Measurements from ENCODE around the gene HAPLN2.

HAPLN2 gene

GRCh38 chr1:156646738-156647211 lies 27.6 kb downstream of the HAPLN2 start:
- no peak for DNase-seq

GRCh38 chr1:156647351-156647750 lies 28.1 kb downstream of the HAPLN2 start:
- DNase-seq = no peak

GRCh38 chr1:156648496-156648895 lies 29.3 kb downstream of the HAPLN2 start:
- no peak for DNase-seq

- no peak for DNase-seq
These were observed 29.7 kb downstream of the HAPLN2 start for GRCh38 chr1:156648951-156649350.

- peak; percentile 57 for DNase-seq
These were observed 33.1 kb downstream of the HAPLN2 start for GRCh38 chr1:156652131-156652991.

GRCh38 chr1:156652992-156653355 lies 33.8 kb downstream of the HAPLN2 start:
- DNase-seq = no peak

GRCh38 chr1:156654700-156655099 lies 35.5 kb downstream of the HAPLN2 start:
- no peak for DNase-seq

- DNase-seq = no peak
These were observed 36.1 kb downstream of the HAPLN2 start for GRCh38 chr1:156655151-156655903.

- DNase-seq = no peak
These were observed 36.8 kb downstream of the HAPLN2 start for GRCh38 chr1:156655904-156656516.

GRCh38 chr1:156656806-156657740 lies 37.9 kb downstream of the HAPLN2 start:
- DNase-seq = peak; percentile 89

- no peak for DNase-seq
These were observed 38.6 kb downstream of the HAPLN2 start for GRCh38 chr1:156657741-156658319.

- no peak for DNase-seq
These were observed 39.3 kb downstream of the HAPLN2 start for GRCh38 chr1:156658496-156658895.

- no peak for DNase-seq
These were observed 39.8 kb downstream of the HAPLN2 start for GRCh38 chr1:156658945-156659574.

GRCh38 chr1:156659661-156659987 lies 40.4 kb downstream of the HAPLN2 start:
- no peak for DNase-seq

- peak; percentile 98 for DNase-seq
These were observed 41.0 kb downstream of the HAPLN2 start for GRCh38 chr1:156659988-156660751.

GRCh38 chr1:156660752-156661112 lies 41.5 kb downstream of the HAPLN2 start:
- DNase-seq = no peak

- DNase-seq = no peak
These were observed 43.0 kb downstream of the HAPLN2 start for GRCh38 chr1:156662005-156662799.

GRCh38 chr1:156662800-156663055 lies 43.5 kb downstream of the HAPLN2 start:
- DNase-seq = no peak

- DNase-seq = no peak
These were observed 44.0 kb downstream of the HAPLN2 start for GRCh38 chr1:156663178-156663577.

- no peak for DNase-seq
These were observed 45.0 kb downstream of the HAPLN2 start for GRCh38 chr1:156664046-156664766.

All from stimulated activated CD8-positive, alpha-beta memory T cell treated with anti-CD3 and anti-CD28 coated beads, Interleukin-4, amount 100 ng/mL, for 48 hours (primary cell).